Activated CD4-positive, alpha-beta T cell treated with anti-CD3 and anti-CD28 coated beads, Interleukin-2, amount 50 U/mL, for 4 hours (primary cell): Measurements from ENCODE around the gene ASIC3.
"Not testable (repeated sequence)": the region's sequence is repeated elsewhere in the genome, so short reads cannot be mapped to it uniquely, and the experiment has no call there.

Experiments used
- DNase-seq, 2 experiments: peaks; one replicate each; pipeline ENCODE4 v3.0.0-alpha.2; 2020

The ASIC3 gene

DNA sequence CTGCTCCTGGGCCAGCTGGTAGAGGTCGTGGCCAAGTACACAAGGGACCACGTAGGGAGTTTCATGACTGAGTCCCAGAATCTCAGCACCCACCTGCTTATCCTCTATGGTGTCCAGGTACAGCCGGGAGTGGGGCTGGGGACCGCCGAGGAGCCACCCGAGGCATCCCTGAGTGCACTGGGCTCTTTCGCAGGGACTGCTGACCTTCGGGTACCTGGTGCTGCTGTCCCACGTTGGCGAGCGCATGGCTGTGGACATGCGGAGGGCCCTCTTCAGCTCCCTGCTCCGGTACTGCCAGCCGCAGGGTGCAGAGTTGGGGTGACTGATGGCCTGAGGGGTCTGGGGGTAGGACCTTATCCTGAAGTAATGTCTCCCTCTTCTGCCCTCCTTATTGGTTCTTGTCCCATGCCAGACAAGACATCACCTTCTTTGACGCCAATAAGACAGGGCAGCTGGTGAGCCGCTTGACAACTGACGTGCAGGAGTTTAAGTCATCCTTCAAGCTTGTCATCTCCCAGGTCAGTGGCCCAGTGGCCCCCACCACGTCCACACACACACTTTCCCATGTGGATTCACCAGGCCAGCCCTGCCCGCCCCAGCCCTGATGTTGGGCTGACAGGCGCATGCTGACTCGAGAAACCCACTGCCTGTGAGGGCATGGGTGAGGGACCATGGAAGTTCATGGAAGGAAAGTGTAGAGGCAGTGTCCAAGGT is 13.9 kb upstream of the ASIC3 start:
- DNase-seq: no peak

DNA sequence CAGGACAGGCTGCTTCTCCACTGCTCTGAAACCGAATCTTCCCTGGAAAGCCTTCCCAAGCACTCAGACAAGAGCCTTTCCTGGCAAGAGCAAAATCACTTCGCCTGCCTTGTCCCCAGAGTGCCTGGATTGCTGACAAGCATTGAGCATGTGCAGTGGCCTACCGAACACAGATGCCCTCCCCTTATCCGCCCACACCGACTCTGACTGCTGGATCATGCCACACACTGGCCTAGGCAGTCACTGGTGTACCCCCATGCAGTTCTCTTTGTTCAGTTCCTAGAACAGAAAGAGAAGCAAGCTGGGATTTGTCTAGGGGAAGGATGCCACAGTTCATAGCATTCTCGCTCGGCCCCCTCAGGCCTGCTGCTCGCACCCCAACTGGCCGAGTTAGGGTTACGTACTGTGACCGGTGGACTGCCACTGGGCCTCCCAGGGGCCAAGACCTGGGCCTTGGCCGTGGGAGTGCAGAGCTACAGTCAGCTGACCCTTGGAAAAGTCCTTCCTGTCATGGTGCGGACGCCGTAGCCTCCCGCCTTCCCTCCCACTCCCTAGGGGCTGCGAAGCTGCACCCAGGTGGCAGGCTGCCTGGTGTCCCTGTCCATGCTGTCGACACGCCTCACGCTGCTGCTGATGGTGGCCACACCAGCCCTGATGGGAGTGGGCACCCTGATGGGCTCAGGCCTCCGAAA is 13.2 kb upstream of the ASIC3 start:
- no peak for DNase-seq

DNA sequence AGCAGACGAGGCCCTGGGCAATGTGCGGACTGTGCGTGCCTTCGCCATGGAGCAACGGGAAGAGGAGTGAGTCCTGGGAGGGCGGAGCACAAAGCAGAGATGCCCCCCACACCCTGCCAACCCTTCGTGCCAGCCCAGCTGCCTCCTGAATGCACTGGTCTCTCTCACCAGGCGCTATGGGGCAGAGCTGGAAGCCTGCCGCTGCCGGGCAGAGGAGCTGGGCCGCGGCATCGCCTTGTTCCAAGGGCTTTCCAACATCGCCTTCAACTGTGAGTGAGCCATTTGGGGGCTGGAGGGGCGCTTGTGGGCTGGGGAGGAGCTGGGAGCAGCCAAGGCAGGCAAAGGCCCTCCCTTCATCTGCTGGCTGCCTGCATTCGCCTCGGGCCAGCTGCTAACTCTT is 12.4 kb upstream of the ASIC3 start:
- no peak for DNase-seq

DNA sequence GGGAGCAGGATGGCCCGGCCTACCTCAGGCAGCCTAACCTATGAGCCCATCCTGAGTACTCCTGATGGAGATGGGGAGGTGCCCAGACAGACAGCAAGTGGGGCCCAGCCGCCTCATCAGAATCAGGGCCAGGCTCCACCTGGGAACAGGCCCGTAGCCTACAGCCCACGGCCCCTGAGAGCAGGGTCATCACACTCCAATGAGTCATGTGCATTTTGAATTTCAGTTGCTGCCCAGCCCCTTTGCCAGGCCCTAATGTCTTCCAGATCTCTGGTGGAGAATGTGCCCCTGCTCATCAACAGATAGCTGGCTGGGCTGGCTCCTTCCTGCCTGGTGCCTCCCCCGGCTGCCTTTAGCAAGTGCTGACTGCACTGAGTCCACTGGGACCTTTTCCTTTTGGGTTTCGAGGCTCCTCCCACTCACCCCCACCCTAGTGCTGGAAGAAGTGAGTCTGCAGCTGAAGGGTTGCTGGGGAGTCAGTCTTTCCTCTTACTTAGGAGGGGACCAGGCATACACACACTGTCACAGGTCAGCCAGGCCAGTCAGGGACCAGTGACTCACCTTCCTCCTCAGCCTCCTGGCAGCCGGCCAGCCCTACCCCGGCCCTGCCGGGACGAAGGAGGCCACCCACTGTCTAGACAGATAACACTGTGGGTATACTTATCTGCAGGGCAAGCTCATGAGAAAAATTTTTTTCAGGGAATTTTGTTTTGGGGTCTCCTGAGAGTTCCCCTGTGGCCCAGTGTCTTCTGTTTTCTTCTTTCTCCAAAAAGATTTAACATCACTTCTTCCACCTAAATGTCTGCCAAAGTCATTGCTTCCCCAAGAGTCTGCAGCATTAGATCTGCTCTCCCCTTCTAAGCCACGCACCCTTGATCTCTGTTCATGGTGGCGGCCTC is 9.1 kb upstream of the ASIC3 start:
- DNase-seq: peak; percentile 68 to 77

DNA sequence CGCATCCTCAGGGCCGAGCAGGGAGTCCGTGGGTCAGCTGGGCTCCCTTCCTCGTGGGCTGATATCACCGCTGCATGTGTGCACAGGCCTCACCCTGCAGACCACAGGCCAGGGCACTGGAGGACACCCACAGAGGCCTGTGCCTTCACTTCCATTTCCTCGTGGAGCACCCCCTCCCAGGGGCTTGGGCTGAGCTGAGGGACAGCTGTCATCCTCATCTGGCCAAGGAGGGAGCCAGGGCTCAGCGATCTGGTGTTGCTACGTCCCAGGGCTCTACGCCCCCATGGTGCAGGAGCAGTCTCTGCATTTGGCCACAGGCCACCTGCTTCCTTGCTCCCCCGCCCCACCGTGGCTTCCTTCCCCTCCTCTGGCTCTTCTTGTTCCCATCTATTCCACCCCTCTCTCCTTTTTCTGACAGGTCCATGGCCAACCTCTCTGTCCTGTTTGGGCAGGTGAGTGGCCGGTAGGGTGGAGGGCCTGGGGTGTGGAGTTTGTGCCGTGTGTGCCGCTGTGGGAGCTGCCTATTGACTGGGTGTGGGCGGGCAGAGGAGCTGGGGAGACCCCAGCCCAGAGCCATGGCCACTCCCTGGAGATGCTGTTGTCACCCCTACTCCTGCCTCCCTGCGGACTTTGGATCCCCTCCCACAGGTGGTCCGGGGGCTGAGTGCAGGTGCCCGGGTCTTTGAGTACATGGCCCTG is 8.3 kb upstream of the ASIC3 start:
- no peak for DNase-seq

DNA sequence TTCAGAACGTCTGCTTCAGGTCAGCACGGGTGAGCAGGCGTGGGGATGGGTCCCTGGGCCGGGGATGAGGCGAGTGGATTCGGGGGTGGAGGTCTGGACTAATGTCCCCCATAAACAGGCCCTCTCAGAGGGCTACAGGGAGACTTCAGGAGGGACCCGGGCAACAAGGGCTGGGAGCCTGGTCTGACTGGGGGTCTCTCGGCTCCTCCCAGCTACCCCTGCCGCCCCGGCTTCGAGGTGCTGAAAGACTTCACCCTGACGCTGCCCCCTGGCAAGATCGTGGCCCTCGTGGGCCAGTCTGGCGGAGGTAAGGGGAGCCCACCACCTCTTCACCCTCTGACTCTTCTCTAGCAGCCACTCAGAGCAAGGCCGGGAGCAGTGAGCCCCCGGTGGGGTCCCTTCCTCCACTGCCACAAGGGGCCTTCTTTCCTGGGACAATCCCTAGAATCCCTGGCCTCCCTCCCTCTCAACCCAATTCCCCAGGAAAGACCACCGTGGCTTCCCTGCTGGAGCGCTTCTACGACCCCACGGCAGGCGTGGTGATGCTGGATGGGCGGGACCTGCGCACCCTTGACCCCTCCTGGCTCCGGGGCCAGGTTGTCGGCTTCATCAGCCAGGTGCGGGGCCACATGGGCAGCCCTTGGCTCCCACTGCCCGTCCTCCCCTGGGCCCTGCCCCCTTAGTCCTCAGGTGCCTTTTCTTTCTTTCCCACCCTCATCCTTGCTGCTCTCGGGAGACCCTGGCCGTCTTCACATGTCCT is 7.5 kb upstream of the ASIC3 start:
- DNase-seq: no peak

DNA sequence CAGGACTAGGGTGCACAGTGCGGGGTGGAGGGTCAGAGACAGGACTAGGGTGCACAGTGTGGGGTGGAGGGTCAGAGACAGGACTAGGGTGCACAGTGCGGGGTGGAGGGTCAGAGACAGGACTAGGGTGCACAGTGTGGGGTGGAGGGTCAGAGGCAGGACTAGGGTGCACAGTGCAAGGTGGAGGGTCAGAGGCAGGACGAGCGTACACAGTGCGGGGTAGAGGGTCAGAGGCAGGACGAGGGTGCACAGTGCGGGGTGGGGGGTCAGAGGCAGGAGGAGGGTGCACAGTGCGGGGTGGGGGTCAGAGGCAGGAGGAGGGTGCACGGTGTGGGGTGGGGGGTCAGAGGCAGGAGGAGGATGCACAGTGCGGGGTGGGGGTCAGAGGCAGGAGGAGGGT is 4.9 kb upstream of the ASIC3 start:
- not testable (repeated sequence) for DNase-seq

DNA sequence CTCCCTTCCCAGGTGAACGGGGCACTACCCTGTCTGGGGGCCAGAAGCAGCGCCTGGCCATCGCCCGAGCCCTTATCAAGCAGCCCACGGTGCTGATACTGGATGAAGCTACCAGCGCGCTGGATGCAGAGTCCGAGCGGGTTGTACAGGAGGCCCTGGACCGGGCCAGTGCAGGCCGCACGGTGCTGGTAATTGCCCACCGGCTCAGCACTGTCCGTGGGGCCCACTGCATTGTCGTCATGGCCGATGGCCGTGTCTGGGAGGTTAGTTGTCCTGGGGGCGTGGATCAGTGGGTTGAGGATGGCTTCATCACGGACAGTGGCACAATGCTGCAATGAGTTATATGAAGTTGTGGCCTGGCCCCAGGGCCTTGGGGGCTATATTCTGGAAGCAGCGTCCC is 4.4 kb upstream of the ASIC3 start:
- DNase-seq: no peak

DNA sequence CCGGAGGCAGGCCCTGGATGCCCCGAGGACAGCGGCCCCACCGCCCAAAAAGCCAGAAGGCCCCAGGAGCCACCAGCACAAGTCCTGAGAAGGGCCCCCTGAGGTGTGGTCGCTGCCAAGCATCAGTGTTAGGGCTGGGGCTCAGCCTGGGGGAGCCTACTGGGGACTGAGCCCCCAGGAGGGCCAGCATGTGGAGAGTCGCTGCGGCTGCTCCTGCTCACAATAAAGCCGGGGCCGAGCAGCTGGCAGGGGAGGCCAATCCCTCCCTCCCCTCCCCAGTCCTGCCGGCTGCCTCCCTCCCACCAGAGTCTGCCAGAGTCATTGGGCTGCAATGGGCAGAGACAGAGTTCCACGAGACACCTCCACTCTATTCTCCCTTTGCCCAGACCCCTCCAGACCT is 3.1 kb upstream of the ASIC3 start:
- DNase-seq: no peak

DNA sequence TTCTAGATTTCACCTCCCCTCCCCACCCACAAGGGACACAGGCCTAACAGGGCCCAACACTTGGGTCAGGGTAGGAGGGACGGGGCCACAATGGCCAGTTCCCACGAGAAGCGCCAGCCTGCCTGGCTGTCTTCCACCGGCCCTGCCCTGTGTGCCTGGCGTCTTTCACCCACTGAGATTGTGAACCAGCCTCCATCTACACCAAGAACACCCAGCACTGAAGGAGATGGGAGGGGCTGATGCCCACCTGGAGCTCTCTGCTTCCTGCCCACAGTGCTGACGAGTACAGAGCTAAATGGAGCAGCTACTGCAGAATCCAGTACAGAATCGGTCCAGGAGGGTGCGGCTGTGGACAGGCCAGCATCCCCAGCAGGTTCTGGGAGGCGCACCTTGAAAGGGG is 2.4 kb upstream of the ASIC3 start:
- DNase-seq: no peak

DNA sequence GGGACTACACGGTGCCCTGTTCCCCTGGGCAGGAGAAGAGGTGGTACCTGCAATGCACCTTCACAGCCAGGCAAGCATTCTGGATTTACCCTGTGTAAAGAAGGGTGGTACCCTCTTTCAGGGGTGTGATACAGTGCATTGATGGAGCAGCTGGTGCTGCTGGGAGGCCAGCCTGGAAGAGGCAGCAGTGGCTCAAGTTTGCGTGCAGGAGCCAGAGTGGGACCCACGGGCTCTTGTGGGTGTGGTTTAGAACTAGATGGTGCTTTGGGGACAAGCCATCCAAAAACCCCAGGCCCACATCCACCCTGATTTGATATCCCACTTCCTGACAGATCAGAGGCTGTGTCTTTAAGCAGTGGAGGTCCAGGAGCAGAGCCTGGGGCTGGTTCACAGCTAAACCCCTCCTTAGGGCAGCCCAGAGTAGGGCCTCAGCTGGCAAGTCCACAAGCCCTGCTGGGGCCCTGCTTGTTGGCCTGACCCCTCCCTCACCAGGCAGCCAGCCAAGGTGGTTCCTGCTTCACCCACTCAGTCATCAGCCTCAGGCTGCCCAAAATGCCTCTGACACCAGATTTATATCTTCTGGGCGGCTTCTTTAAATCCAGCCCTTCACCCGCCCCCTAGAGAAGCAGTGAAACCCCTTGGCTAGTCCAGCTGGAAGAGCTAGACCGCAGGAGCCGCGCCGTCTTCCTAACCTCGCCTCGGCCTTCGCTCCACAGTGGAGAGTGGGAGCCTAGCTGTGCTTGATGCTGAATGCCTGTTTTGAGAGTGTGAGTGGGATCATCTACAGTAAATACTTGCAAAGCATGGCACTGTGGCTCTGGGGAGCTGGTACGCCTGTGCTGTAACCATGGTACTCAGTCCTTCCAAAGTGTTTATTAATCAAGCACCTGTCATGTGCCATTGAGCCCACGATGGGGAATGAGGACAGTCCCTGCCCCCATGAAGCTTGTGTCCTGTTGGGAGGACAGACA is 1.4 kb upstream of the ASIC3 start:
- no peak for DNase-seq

DNA sequence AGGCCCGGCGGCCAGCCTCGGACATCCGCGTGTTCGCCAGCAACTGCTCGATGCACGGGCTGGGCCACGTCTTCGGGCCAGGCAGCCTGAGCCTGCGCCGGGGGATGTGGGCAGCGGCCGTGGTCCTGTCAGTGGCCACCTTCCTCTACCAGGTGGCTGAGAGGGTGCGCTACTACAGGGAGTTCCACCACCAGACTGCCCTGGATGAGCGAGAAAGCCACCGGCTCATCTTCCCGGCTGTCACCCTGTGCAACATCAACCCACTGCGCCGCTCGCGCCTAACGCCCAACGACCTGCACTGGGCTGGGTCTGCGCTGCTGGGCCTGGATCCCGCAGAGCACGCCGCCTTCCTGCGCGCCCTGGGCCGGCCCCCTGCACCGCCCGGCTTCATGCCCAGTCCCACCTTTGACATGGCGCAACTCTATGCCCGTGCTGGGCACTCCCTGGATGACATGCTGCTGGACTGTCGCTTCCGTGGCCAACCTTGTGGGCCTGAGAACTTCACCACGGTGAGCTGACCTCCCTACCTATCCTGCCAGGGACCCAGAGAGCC is 656 bp downstream of the ASIC3 start:
- no peak for DNase-seq

DNA sequence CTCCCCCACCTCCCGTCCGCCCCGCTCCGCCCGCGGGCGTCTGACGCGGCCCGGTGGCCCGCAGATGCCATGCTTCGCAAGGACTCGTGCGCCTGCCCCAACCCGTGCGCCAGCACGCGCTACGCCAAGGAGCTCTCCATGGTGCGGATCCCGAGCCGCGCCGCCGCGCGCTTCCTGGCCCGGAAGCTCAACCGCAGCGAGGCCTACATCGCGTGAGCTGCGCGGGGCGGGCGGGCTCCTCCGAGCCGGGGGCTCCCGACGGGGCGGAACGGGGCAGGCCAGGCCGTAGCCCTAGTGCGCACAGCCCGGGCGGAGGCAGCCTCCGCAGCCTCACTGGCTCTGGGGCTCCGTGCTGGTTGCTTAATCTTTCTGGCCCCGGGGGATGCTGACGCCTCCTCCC is 2.8 kb downstream of the ASIC3 start:
- peak; percentile 28 to 33 for DNase-seq

DNA sequence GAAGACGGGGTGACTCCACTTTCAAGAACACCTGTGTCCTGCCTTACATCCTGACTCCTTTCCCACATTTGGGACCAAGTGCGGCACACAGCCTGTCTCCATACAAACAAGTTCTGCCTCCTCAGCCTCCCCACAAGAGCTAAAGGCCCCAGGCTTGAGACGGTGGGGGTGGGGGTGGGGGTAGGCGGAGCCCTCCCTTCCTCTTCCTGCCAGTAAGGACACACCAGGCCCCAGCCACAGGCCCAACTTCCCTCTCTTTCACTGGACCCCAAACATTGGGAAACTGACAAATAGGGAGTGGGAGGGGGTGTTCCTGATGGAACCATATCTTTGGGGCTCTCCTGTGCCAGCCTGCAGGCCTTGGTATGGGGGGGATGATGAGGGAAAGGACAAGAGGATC is 4.8 kb downstream of the ASIC3 start:
- DNase-seq: no peak

DNA sequence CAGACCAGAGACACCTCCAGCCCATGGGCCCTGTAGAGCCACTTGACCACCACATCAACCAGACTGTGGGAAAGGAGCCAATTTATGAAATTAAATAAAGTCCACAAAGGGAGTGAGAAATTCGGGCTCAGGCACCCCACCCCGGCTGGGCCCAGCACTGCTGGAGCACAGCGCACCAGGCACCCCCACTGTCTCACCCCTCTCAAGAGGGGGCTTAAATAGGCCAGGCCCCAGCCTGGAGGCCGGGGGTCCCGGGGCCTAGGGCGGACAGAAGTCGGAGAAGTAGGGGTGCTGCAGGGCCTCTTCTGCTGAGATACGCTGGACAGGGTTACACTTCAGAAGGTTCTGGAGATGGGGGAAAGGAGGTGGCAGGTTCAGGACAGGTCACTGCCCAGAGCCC is 5.4 kb downstream of the ASIC3 start:
- DNase-seq: no peak

DNA sequence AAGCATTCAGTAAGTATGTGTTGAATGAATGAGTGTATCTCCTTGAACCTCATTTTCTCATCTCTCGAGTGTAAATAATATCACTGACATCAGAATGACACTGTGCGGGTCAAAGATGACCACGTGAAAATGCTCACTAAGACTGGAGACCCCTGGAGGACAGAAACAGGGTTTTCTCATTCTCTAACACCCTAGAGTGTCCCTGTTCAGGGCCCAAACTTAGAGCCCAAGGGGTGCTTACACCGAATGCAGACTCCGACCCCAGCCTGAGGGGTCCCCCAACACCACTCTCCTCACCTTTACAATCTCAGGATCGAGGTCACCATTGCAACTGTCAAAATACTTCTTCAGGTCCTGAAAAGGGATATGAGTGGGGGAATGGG is 7.9 kb downstream of the ASIC3 start:
- no peak for DNase-seq

DNA sequence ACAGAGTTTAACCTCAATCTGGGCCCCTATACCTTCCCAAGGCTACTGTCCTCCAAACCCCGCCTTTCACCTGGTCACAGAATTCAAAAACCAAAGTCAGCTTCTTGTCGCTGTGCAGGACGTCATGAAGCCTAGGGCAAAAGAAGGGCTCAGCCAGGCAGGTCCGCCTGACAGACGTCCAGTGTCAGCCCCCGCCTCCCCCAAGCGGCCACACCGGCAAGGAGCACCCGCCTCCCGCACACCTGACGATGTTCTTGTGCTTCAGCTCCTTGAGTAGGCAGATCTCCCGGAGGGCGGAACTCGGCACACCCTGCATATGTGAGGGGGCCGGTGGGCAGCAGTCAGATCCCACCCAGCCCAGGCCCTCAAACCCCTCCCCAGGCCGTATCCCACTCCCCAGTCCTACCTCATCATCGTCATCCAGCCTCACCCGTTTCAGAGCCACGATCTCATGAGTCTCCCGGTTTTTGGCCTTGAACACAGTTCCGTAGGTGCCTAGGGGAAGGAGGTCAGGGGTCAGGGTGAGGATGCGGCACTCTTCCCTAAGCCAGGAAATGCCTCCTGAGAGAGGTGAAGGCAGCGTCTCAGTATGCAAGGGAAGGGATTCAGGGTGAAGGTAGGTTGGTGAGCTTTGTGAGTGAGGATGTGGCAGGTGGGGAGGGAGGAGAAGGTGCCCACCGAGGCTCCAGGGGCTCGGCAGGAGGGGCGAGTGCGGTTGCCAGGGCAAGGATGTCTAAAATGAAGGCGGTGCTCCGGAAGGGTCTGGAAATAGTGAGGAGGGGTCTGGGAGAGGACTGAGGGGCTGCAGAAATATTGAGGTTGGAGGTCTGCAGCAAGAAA is 8.6 kb downstream of the ASIC3 start:
- DNase-seq: no peak

DNA sequence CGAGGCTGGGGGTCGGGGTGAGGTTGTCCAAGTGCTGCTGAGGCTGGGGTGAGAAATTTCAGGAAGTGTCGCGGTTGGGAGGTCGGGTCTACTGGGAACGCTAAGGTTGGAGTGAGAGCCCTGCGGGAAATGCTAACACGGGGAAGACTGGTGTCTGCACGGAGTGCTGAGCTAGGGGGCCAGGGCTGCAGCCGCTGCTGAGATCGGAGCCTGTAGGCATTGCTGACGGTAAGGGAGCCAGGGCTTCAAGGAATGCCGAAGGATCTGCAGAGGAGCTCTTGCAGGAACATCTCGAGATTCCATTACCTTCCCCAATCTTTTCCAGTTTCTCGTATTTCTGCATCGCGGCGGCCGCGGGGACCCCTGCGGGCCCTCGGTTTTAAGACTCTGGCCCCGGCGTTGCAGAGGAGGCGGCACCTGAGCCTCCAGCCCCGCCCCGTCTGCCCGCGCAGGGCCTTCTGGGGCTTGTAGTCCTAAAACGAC is 9.2 kb downstream of the ASIC3 start, which contains the start of gene CDK5:
CDK5 (minus strand) TSS at position 392 of the 483 bp plus-strand sequence; CDS start at position 343, 49 bp downstream.
- DNase-seq: no peak

DNA sequence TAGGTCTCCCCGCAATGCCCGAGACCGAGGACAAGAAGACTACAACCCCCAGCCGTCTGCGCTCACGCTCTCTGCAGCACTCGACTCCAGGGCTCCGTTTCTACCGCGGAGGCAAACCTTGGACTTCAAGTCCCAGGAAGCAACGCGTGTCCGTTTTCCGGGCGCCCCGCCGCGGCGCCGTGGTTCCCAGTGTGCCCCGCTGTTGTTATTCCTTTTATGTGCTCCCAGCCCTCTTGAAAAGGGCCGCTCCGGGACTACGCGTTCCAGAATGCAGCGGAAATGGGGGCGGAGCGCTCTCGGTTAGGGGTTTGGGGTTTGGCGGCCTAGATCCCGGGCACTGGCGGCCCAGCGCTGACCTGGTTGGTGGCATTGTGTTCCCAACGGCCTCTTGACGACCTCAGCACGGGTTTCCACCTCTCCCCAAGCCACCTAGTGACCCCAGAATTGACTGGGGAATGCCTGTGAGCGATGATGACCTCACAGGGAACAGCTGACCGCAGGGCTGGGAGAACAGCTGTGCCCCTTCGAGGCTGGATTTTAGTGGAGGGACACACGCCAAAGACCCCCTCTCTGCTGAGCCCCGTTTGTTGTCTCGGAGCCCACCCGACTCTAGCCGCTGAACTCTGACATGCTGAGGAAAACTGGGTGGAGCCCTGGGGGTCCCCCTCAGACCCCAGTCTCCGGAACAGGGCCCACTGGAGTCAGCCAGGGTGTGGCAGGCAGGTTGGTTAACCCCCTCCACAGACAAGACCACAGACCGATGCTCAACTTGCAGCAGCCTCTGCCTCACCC is 9.9 kb downstream of the ASIC3 start:
- DNase-seq: peak; percentile 97
